Subcutaneous abdominal adipose tissue (tissue), 5 donors: ENCODE results near the gene ZNF777.
A peak's percentile ranks its signal among the peaks of the same experiment; 100 is the strongest.

Experiments used
- H3K27ac ChIP-seq: one replicate; pipeline ENCODE4 v1.7.0; 2013; ENCODE audit warnings: low read depth, mild to moderate bottlenecking, inconsistent platforms, low read length, moderate library complexity
- H3K27me3 ChIP-seq, 5 donors: one replicate each; pipeline ENCODE4 v1.7.0; 2013; ENCODE audit warnings: low read length in 5 of 5, inconsistent platforms in 1 of 5; ENCODE audit not compliant: control insufficient read depth in 5 of 5, insufficient read depth in 4 of 5
- H3K36me3 ChIP-seq, 5 donors: one replicate each; pipeline ENCODE4 v1.7.0; 2013; ENCODE audit warnings: low read length in 5 of 5; ENCODE audit not compliant: control insufficient read depth in 5 of 5, insufficient read depth in 5 of 5
- H3K4me1 ChIP-seq, 5 donors: one replicate each; pipeline ENCODE4 v1.7.0; 2013; ENCODE audit warnings: low read length in 5 of 5, mild to moderate bottlenecking in 3 of 5, moderate library complexity in 1 of 5; ENCODE audit not compliant: control insufficient read depth in 5 of 5, insufficient read depth in 5 of 5
- H3K4me3 ChIP-seq, 5 donors: one replicate each; pipeline ENCODE4 v1.7.0; 2013; ENCODE audit warnings: low read length in 5 of 5, low read depth in 1 of 5
- H3K9ac ChIP-seq, 5 donors: one replicate each; pipeline ENCODE4 v1.7.0; 2013; ENCODE audit warnings: low read length in 5 of 5, mild to moderate bottlenecking in 4 of 5, moderate library complexity in 3 of 5
- H3K9me3 ChIP-seq, 5 donors: one replicate each; pipeline ENCODE4 v1.7.0; 2013; ENCODE audit warnings: low read length in 5 of 5; ENCODE audit not compliant: control insufficient read depth in 5 of 5
- donor health status: healthy.
- donor health status: healthy.
- donor health status: healthy.
- donor health status: healthy.
- donor health status: healthy.

Gene ZNF777

DNA sequence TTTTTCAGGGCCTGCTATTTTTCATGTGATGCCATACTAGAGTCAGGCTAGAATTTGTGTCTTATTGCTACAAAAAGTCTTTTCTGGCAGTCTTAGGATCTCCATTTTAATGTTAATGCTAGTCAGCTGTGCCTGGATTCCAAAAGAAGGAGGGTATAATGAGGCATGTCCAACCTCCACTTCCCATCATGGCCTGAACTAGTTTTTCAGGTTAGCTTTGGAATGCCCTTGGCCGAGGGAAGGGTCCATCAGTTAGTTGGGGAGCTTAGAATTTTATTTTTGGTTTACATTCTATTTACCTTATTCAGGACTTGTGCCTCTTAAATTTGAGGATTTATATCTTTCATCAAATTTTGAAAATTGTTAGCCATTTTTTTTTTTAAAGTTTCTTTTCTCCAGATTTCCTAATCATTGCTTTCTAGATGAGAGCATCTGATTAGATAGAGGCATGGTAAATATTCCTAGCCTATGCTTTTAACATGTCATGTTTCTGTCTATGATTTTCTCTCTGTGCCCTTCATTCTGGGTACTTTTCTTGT, 6.5 kb upstream of the ZNF777 start:
- no peak overlapping the region for H3K4me3 ChIP-seq
- H3K9me3 ChIP-seq, result peaks cover 0 to 3% (median 0%) of the 10 kb centered on the region in 5 donors
- no peaks in the 10 kb centered on the region for H3K27me3 ChIP-seq
- H3K27ac ChIP-seq, result no peak overlapping the region
- peaks cover 0 to 11% (median 10%) of the 10 kb centered on the region in 5 donors for H3K36me3 ChIP-seq
- H3K9ac ChIP-seq, result no peak overlapping the region
- H3K4me1 ChIP-seq, result no peaks in the 10 kb centered on the region

DNA sequence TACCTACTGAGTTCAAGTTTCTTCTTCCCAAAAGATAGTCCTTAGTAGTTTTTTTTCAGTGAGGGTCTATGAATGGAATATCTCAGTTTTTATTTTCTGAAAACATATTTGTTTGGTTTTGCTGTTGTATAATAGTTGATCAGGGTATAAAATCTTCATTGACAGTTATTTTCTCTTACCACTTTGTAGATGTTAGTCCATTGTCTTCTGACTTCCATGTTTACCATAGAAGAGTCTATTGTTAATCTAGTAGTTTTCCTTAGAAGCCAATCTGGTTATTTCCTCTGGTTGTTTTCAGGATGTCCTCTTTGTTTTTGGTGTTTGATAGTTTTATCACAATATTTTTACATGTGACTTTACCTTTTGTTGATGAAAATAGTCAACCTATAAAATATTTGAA, 5.5 kb upstream of the ZNF777 start:
- Histone ChIP-seq H3K27ac (no peak overlapping the region), H3K36me3 (peaks cover 0 to 5% (median 3%) of the 10 kb centered on the region in 5 donors), H3K9ac (no peak overlapping the region), H3K27me3 (no peaks in the 10 kb centered on the region), H3K9me3 (peaks cover 0 to 3% (median 0%) of the 10 kb centered on the region in 5 donors), H3K4me3 (no peak overlapping the region), H3K4me1 (peaks cover 0 to under 1% (median under 1%) of the 10 kb centered on the region in 5 donors)

DNA sequence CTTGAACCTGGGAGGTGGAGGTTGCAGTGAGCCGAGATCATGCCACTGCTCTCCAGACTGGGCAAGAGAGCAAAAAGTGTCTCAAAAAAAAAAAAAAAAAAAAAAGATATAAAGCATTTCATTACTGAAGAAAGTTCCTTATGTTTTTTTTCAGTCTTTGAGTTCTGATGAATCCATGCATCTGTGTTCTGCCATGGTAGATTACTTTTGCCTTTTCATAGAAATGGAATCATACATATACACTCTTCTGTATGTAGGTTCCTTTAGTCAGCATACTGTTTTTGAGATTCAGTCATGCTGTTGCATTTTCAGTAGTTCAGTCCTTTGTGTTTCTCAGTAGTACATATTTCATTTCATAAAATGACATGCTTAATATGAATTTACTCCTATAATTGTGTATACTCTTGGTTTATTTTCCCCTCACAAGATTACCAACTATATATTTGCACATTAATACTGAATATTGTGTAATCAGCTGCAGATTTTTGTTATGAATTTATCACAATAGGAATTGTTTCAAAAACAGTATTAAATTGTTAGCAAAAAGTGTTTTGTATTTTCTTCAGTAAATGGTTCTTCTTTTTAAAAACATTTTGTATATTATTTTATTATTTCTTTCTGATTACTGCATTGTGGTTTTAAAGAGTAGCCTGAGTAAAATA, 2.8 kb upstream of the ZNF777 start:
- Histone ChIP-seq H3K27me3 (no peaks in the 10 kb centered on the region), H3K4me3 (no peak overlapping the region), H3K4me1 (peaks cover 2 to 19% (median 16%) of the 10 kb centered on the region in 5 donors), H3K27ac (no peak overlapping the region), H3K9ac (no peak overlapping the region), H3K9me3 (no peaks in the 10 kb centered on the region), H3K36me3 (no peaks in the 10 kb centered on the region)

DNA sequence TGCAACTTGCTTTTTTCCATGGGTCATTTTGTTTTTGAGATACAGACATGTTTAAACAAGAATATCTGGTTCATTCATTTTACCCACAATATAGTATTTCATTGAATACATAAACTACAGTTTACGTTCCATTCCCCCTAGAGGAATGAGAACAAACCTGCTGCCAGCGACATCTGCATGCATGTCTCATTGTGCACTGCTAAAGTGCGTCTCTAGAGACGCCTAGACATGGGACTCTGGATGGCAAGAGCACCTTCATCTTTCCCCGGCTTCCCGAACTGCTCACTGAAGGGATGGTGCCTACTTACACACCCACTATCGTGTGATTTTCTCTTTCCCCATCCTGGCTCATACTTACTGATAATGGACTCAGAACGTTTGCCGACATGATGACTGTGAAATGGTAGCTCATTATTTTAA, 1.2 kb upstream of the ZNF777 start:
- no peaks in the 10 kb centered on the region for H3K27me3 ChIP-seq
- H3K4me1 ChIP-seq, result peaks cover 2 to 24% (median 20%) of the 10 kb centered on the region in 5 donors
- H3K9ac ChIP-seq, result no peak overlapping the region
- no peaks in the 10 kb centered on the region for H3K9me3 ChIP-seq
- no peaks in the 10 kb centered on the region for H3K36me3 ChIP-seq
- H3K4me3 ChIP-seq, result no peak overlapping the region
- H3K27ac ChIP-seq, result no peak overlapping the region

DNA sequence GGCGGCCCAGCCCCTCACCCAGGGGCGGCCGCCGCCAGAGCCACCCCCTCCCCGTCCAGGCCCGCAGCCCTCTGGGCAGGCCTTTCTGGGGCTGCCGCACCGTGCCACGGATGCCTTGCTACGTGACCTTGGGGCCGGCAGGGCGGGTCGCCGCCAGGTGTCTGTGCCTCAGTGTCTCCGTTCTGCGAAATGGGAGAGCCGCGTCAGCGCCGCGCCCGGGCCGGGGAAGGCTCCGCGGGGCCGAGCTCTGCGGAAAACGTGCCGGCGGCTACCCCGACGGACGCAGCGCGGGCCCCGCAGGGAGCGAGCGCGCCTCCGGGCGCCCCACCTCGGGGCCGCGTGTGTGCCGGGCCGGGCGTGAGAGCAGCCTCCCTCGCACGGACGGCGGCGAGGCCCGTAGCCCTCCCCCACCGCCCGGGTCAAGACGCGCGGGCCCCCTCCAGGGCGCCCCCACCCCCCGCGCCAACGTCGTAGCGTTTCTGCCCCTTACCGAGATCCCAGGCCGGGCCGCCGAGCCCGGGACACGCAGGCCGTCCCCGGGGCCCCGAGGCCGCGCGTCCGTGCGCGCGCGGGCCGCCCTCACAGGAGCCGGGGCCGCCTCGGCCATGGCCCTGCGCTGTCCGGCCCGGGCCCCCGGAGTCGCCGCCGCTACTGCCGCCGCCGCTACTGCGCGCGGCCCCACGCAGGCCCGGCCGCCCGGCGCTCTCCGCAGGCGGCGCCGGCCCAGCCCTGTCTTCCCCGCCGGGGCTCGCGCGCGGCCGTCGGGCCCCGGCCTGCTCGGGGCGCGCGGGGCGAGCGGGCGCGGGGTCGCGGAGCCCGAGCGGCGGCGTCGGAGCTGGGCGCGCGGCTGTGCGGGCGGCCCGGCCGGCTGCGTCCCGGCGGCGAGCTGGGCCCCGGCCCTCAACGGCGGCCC, 1.1 kb downstream of the ZNF777 start:
- Histone ChIP-seq H3K9ac (peak overlapping the region in 4 of 5 donors; percentile 28 to 78 (median 68)), H3K9me3 (no peaks in the 10 kb centered on the region), H3K27me3 (no peaks in the 10 kb centered on the region), H3K4me3 (peak overlapping the region in 4 of 5 donors; percentile 78 to 87 (median 84)), H3K4me1 (peaks cover 2 to 24% (median 20%) of the 10 kb centered on the region in 5 donors), H3K27ac (no peak overlapping the region), H3K36me3 (peaks cover 0 to 20% (median 15%) of the 10 kb centered on the region in 5 donors)

DNA sequence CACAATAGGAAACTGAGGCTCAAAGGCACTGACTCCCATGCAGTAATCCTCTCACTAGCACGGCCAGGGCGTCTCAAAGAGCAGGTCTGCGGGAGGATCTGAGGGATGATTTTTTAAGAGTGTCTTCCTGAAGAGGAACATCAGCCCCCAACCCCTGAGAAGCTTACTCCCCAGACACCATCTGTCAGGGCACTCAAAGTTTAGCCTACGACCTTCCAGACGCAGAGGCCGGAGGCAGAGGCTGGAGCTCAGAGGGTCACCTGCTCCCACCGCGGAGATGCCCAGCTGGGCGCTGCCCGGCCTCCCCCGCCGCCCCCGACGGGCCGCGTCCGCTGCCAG, 1.7 kb downstream of the ZNF777 start:
- no peak overlapping the region for H3K27ac ChIP-seq
- peaks cover 0 to 26% (median 21%) of the 10 kb centered on the region in 5 donors for H3K36me3 ChIP-seq
- no peaks in the 10 kb centered on the region for H3K27me3 ChIP-seq
- H3K4me3 ChIP-seq, result peak overlapping the region; percentile 25 to 84 (median 62)
- H3K9me3 ChIP-seq, result no peaks in the 10 kb centered on the region
- H3K9ac ChIP-seq, result peak overlapping the region in 4 of 5 donors; percentile 43 to 78 (median 68)
- peaks cover 2 to 24% (median 20%) of the 10 kb centered on the region in 5 donors for H3K4me1 ChIP-seq

DNA sequence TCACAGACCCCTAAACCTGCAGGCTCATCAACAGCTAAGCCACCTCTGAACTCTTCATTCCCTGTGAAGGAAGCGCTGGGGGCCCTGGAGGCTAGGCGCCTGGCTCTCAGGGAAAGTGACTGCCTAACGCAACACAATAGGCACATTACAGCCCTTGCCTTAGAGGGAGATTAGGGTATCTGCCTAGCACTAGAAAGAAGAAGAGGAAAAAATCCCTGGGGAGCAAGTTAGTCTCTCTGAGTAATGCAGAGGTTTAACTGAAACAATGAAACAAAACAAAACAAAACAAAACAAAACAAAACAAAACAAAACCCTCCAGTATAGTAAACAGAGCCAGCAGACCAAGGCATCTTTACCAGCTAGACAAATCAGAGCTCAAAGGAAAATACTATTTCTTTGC, 2.6 kb downstream of the ZNF777 start:
- H3K36me3 ChIP-seq, result peaks cover under 1 to 35% (median 30%) of the 10 kb centered on the region in 5 donors
- H3K4me3 ChIP-seq, result no peak overlapping the region
- H3K4me1 ChIP-seq, result peaks cover 2 to 24% (median 20%) of the 10 kb centered on the region in 5 donors
- H3K27me3 ChIP-seq, result no peaks in the 10 kb centered on the region
- no peaks in the 10 kb centered on the region for H3K9me3 ChIP-seq
- peak overlapping the region in 1 of 5 donors; percentile 69 for H3K9ac ChIP-seq
- H3K27ac ChIP-seq, result no peak overlapping the region

DNA sequence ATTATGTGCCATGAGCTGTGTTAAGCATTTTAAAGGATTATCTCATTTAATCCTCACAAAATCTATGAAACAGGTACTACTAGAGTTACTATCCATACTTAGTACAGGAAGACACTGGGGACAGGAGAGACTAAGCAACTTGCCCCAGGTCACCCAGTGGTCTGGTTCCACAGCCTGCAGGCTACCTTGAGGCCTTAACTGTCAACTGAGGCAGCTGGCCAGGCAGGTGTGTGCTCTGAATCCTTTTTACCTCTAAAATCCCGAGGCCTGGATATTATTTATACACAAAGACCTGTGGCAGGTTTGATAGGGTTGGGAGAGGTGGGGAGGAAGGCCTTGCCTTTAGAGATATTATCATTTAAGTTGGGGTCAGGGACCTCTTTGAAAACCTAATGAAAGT, 3.1 kb downstream of the ZNF777 start:
- Histone ChIP-seq H3K9ac (peak overlapping the region in 1 of 5 donors; percentile 17), H3K27ac (no peak overlapping the region), H3K36me3 (peaks cover 5 to 37% (median 35%) of the 10 kb centered on the region in 5 donors), H3K4me1 (peaks cover 2 to 24% (median 20%) of the 10 kb centered on the region in 5 donors), H3K4me3 (no peak overlapping the region), H3K27me3 (no peaks in the 10 kb centered on the region), H3K9me3 (no peaks in the 10 kb centered on the region)

DNA sequence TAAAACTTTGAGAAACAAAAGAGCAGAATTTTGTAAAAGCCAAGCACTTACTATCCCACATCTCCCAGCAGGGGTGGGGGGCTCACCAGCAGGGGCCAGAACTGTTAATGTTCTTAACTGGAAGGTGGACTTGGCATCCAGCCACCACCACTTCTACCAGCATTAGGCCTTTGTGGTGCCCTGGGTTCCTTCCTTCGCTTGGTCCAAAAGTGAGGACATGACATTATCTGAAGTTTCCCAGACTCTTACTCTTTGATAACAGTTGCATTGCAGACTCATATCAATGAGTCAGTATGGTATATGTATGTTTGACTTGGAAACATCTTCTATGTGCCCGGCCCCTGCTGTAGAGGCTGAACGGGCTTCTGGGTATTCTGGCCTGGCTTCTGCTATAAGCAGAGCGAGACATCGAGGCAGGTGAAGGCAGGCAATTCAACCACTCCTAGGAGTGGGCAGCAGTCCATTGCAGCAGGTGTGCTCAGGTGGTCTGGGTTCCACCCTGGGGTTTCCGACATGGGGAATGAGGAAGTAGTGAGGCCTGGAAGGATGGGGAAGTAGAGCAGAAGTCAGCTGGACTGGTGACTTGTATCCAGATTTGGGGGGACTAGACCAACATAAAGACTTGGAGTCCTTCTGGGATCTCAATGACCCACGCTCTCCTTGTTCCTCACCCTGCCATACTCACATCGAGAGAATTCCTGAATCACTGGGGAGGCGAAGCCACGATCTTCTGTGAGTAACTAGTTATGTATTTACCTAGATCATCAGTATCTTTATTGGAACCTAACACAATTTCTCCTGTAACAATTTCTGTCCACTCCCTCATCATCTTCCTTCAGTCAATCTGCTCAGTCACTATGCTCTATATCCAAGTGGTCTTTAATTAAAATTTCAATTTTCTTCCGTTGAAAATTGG, 4.1 kb downstream of the ZNF777 start:
- H3K9me3 ChIP-seq, result no peaks in the 10 kb centered on the region
- H3K27ac ChIP-seq, result no peak overlapping the region
- H3K36me3 ChIP-seq, result peaks cover 7 to 39% (median 37%) of the 10 kb centered on the region in 5 donors
- H3K4me1 ChIP-seq, result peaks cover 2 to 24% (median 20%) of the 10 kb centered on the region in 5 donors
- no peak overlapping the region for H3K9ac ChIP-seq
- no peaks in the 10 kb centered on the region for H3K27me3 ChIP-seq
- no peak overlapping the region for H3K4me3 ChIP-seq
